ENCODE measurements around the gene NELFB.

The NELFB gene

DNA sequence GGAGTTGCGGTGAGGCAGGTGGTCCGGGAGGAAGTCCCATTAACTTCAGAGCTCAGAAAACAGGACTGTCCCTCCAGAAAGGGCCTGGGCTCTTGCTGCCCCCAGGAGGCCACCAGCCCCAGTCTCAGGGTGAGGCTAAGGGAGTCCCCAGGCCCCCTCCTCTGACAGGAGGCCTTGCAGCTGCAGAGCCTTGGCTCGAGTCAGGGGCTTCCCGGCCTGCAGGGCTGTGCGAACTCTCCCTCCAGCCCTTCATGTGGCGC is 7.3 kb upstream of the NELFB start:
- no peak for DNase-seq

GRCh38 chr9:137250329-137251193 is 4.6 kb upstream of the NELFB start:
- no peak for DNase-seq

DNA sequence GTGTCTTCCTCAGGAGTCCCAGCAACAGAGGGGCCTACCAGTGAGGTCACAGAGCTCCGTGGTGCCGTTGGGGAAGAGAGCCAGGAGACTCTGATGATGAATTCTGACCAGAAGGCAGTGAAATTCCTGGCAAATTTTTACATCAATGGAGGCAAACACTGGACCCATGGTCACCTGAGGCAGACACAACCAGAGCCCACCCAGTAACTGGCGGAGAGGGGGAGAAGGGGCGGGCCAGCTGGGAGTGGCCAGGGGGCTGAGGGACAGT is 4.0 kb upstream of the NELFB start, which contains the start of gene STPG3:
TSS of gene STPG3 (plus strand) at position 93 of the 268 bp plus-strand sequence. CDS start at position 94, 1 bp downstream.
- DNase-seq, result no peak

DNA sequence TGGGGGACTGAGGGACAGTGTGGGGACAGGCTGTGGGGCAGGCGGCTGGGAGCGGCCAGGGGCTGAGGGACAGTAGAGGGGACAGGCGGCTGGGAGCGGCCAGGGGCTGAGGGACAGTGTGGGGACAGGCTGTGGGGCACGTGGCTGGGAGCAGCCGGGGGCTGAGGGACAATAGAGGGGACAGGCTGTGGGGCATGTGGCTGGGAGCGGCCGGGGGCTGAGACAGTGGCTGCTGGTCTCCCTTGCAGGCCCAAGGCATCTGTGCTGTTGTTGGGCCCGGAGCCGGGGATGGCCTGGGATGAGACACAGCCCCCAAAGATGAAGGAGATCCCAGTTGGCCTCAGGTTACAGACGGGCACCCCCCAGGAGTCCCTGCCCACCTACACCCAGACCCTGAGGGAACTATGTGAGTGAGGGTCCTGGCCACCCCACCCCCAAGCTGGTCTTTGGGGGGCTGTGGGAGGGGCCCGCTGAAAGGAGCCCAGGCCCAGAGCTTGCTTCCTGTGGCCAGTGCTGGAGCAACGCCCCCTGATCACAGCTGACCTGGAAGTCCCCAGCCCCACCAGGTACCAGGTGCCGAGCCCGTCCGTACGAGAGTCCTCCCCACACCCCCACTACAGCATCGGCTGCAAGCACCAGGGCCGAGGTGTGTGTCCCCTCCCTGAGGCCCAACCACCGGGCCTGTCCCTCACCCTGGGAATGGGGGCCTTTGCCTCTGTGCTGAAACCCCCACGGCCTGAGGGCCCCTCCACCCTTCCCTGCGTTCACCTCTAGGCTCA is 3.4 kb upstream of the NELFB start:
- no peak for DNase-seq

GRCh38 chr9:137252555-137253506 is 2.3 kb upstream of the NELFB start:
- DNase-seq, result no peak

DNA sequence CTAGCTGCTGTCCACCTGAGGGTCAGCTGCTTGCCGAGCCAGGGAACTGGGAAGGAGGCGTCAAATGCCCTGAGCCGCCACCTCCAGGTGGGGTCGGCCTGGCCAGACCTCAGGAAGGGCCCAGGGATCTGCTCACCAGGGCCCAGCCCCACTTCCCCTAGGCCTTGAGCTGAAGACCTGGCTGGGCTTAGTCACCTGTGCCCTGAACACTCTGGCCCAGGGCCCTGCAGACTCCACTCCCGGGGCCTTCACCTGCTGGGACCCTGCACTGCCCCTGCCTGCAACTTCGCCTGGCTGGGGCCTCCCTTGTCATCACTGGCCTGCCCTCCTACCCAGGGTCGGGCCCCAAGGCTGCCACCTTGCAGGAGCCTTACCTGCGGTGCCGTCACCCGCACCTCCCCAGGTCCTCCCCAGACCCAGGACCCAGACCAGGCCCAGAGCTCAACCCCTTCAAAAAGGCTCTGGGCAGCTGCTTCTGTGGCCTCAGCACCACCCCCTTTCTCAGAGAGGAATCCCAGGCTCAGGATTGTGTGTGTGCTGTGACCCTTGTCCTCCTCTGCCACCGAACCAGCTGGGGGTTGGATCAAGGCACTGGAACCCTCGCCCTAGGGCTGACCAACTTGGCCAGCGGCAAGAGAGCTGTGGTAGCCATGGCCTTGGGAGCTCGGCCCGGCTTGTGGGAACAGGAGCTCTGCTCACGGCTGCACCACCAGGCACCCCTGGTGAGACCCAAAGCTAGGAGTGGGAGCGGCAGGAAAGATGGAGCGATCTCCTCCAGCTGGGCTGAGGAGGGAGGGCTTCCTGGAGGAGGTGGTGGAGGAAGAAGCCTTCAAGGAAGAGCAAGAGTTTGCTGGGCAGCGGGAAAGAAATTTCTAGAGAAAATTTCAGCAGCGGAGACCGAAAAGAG is 1.2 kb upstream of the NELFB start:
- no peak for DNase-seq

DNA sequence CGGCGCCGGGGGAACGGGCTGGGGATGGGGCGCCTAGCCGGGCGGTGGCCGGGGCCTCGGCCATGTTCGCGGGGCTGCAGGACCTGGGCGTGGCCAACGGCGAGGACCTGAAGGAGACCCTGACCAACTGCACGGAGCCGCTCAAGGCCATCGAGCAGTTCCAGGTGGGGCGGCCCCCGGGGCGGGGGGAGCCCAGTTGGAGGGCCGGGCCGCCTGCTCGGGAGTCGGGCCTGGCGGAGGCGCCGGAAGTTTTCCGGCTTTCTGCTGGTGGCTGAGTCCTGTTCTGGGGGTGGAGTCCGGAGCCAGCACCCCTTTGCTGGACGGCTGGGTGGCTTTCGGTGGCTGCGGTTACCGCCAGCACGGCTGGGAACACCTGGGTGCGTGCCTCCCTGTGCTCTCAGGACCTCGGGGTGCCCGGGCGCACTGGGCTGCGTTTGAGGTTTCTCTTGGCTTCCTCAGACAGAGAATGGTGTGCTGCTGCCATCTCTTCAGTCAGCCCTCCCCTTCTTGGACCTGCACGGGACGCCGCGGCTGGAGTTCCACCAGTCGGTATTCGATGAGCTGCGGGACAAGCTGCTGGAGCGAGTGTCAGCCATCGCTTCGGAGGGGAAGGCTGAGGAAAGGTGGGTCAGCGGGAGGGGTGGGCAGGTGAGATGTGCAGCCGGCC is 454 bp downstream of the NELFB start:
- DNase-seq, result no peak

GRCh38 chr9:137256362-137256761 is 1.2 kb downstream of the NELFB start:
- no peak for DNase-seq

GRCh38 chr9:137256856-137257255 is 1.7 kb downstream of the NELFB start:
- DNase-seq, result peak; percentile 70

- peak; percentile 56 for DNase-seq
Measured at GRCh38 chr9:137262173-137262908, 7.2 kb downstream of the NELFB start.

DNA sequence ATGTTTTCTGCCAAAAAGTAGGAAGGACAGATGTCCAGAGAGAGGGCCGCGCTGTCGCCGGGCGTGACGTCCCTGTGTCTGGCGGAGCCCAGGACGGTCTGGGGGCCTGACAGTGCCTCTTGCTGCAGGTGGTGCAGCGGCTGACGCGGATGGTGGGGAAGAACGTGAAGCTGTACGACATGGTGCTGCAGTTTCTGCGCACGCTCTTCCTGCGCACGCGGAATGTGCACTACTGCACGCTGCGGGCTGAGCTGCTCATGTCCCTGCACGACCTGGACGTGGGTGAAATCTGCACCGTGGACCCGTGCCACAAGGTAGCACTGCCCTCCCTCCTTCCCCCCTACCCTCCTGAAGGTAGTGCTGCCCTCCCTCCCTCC is 7.8 kb downstream of the NELFB start:
- DNase-seq, result no peak

DNA sequence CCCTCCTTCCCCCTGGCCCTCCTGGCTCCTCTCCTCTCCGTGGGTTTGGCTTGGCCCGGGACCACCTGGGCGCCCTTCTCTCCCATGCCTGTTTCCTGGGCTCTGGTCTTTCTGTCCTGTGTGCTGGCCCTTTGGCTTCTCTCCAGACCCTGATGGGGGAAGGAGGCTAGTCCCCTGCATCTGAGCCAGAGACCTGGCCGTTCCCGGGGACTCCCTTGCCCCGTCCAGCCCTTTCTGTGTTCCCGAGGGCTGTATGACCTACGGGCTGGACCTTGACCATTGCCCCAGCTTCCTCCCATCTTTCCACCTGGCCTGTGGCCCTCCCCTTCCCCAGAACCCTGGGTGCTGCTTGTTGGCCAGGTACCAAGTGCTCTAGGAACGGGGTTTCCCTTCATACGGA is 8.4 kb downstream of the NELFB start:
- no peak for DNase-seq

DNA sequence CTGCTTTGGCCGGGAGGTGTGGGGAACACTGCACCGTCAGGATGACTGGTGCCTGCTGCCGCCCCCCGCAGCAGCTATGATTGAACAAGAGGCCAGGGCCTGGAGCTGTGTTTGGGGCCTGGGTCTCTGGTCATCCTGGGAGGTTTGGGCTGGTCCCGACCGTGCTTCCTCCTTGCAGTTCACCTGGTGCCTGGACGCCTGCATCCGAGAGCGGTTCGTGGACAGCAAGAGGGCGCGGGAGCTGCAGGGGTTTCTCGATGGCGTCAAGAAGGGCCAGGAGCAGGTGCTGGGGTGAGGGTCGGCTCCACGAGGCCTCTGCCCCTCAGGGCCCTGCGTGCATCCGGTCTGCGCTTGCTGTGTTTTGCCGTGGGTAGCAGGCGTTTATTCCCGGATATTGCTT is 8.9 kb downstream of the NELFB start:
- no peak for DNase-seq

DNA sequence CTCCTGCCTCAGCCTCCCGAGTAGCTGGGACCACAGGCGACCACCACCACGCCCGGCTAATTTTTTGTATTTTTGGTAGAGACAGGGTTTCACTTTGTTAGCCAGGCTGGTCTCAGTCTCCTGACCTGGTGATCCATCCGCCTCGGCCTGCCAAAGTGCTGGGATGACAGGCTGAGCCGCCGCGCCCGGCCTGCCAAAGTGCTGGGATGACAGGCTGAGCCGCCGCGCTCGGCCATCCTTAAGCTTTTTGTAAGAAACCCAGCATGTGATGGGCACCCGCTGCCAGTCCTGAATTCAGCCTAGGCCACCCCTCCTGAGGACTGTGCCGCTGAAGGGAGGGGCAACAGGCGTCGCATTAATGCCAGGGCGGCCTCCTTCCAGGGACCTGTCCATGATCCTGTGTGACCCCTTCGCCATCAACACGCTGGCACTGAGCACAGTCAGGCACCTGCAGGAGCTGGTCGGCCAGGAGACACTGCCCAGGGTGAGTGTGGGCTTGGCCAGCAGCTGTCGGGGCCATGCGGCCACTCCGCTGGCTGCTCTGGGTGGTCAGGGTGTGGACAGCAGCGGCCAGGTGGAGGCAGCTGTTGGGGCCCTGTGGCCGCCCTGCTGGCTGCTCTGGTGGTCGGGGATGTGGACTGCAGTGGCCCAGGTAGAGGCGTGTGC is 10.5 kb downstream of the NELFB start:
- no peak for DNase-seq

- DNase-seq, result no peak
Measured at GRCh38 chr9:137266162-137266527, 11.0 kb downstream of the NELFB start.

DNA sequence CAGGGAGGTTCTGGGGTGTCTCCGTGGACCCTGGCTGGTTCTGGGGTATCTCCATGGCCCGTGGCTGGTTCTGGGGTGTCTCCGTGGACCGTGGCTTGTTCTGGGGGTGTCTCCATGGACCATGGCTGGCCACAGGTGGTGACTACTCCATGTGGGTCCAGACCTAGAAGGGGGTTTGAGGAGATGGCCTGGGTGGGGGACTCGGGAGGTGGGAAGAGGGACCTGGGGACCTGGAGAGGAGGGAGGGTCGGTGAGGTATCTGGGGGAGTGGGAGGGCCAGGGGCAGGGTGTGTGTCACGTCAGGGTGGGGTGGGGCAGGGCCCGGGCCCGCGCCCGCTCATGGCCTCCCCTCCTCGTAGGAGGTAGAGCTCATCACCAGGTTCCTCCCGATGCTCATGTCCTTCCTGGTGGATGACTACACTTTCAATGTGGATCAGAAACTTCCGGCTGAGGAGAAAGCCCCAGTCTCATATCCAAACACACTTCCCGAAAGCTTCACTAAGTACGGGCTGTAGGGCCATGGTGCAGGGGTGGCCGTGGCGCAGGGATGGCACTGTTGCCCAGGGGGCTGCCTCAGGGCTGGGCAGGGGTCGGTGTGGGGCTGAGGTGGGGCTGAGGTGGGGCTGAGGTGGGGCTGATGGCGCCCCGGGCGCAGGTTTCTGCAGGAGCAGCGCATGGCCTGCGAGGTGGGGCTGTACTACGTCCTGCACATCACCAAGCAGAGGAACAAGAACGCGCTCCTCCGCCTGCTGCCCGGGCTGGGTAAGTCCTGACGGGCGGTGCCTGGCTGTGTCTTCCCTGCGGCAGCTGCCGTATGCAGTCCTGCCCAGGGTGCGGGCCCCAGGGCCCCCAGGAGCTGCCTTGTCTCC is 11.7 kb downstream of the NELFB start:
- DNase-seq, result no peak

DNA sequence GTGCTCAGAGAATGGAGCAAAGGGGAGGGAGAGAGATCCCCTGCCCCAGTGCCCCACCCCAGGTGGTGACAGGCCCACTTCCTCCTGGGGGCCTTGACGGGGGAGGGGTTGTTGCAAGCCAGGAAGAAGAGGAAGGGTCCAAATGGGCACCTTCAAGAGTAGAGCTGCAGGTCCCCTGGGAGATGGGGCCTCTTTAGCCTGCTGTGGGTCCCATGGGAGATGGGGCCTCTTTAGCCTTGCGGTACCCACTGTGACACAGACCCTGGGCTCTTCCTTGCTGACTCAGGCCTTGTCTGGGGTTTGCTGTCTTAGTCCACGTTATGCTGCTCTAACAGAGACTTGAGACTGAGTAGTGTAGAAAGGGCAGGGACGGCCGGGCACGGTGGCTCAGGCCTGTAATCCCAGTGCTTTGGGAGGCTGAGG is 12.8 kb downstream of the NELFB start:
- no peak for DNase-seq

DNA sequence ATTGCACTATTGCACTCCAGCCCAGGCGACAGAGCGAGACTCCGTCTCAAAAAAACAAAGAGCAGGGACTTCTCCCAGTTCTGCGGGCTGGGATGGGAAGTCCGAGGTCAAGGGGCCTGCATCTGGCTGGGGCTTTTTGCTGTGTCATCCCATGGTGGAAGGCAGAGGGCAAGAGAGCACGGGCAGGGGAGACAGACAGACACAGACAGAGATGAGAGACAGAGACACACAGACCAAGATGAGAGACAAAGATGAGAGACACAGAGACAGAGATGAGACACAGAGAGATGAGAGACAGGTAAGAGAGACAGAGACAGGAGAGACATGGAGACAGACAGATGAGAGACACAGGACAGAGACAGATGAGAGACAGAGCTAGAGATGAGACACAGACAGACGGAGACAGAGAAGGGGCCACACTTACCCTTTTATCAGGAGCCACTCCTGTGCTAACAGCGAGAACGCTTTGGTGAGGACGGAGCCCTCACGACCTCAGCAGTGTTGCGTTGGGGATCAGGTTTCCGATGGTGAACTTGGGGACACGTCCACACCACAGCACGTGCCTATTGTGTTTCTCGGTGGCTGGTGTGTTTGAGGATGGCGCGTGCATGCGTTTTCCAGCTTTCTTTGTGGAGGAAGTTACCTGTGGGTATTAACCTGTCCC is 13.5 kb downstream of the NELFB start:
- DNase-seq, result no peak

GRCh38 chr9:137269231-137269772 is 14.2 kb downstream of the NELFB start:
- DNase-seq, result no peak
